ENCODE results near the gene VPS16. TPM values are rescaled to one million over a fixed set of nuclear protein-coding genes. Genes with fewer than 3 reads are reported as not detected.

The VPS16 gene
- total RNA-seq, 6 donors from 2014 or later = 22.6 to 53.4 (median 38.2) TPM

- DNase-seq (peak in 1 of 2 donors; percentile 36), ATAC-seq (ENCODE audit: low FRiP score in 2 of 2) (peak; percentile 16 to 52)
- Histone ChIP-seq H3K9me3 (no peaks in the 10 kb centered on the region), H3K27me3 (peaks cover 2 to 21% (median 13%) of the 10 kb centered on the region in 4 donors), H3K4me1 (peaks cover 0 to 17% (median 0%) of the 10 kb centered on the region in 4 donors), H3K36me3 (no peaks in the 10 kb centered on the region), H3K27ac (no peak overlapping the region), H3K4me3 (no peak overlapping the region)
- 37 to 47% methylated on average over 32 of the region's 32 CpGs for WGBS, 2 donors
- TF ChIP-seq POLR2A (IDR thresholded peaks at IDR 0.05) (no peak), POLR2AphosphoS5 (IDR thresholded peaks at IDR 0.05) (no peak), EP300 (IDR thresholded peaks at IDR 0.05) (no peak), CTCF (IDR thresholded peaks at IDR 0.05) (no peak)
Observed at GRCh38 chr20:2820084-2820895, 20.3 kb upstream of the VPS16 start.

- TF ChIP-seq POLR2AphosphoS5 (IDR thresholded peaks at IDR 0.05) = no peak
- no peak for TF ChIP-seq POLR2A (IDR thresholded peaks at IDR 0.05)
- TF ChIP-seq CTCF (IDR thresholded peaks at IDR 0.05) = no peak
- no peak for TF ChIP-seq EP300 (IDR thresholded peaks at IDR 0.05)
- WGBS, 2 donors = 12 to 14% methylated on average over 21 to 29 of the region's 68 CpGs
- peak in 1 of 2 donors; percentile 63 for ATAC-seq (ENCODE audit: low FRiP score in 2 of 2)
Observed at GRCh38 chr20:2820896-2821869, 19.4 kb upstream of the VPS16 start.

GRCh38 chr20:2822073-2822472, 18.5 kb upstream of the VPS16 start:
- Histone ChIP-seq H3K9me3 (no peaks in the 10 kb centered on the region), H3K4me1 (peaks cover 0 to 17% (median 0%) of the 10 kb centered on the region in 4 donors), H3K27me3 (peaks cover 2 to 21% (median 13%) of the 10 kb centered on the region in 4 donors), H3K4me3 (no peak overlapping the region), H3K27ac (no peak overlapping the region), H3K36me3 (no peaks in the 10 kb centered on the region)
- WGBS, 2 donors = 17 to 23% methylated on average over 2 to 5 of the region's 5 CpGs
- DNase-seq (no peak), ATAC-seq (ENCODE audit: low FRiP score in 2 of 2) (no peak)
- TF ChIP-seq POLR2A (IDR thresholded peaks at IDR 0.05) (no peak), CTCF (IDR thresholded peaks at IDR 0.05) (no peak), POLR2AphosphoS5 (IDR thresholded peaks at IDR 0.05) (no peak), EP300 (IDR thresholded peaks at IDR 0.05) (no peak)

More at GRCh38 chr20:2820896-2821869, 19.4 kb upstream of the VPS16 start:
- Histone ChIP-seq H3K4me3 (no peak overlapping the region), H3K9me3 (no peaks in the 10 kb centered on the region), H3K36me3 (no peaks in the 10 kb centered on the region), H3K4me1 (peaks cover 0 to 17% (median 0%) of the 10 kb centered on the region in 4 donors), H3K27me3 (peaks cover 2 to 21% (median 13%) of the 10 kb centered on the region in 4 donors), H3K27ac (no peak overlapping the region)
- DNase-seq = peak in 1 of 2 donors; percentile 82

DNA sequence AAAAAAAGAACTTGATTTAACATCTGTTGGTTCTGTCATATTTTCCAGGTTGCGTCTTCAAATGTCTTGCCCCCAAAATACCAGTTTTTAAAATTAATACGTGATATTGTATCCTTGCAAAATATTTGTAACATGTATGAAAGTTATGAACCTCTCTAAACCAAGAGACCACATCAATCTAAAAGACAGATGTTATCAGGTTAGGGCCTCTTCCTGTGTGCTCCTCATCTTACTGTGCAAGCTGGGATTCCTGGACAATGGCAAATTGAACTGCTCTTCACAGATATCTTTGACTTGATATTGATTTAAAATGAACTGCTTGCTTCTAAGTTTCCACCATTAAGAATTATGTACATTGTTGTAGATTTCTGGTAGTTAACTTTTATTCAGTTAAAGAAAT, 14.8 kb upstream of the VPS16 start:
- TF ChIP-seq POLR2A (IDR thresholded peaks at IDR 0.05) = no peak
- no peak overlapping the region for H3K4me3 ChIP-seq
- DNase-seq (no peak), ATAC-seq (ENCODE audit: low FRiP score in 2 of 2) (no peak)
- peaks cover 2 to 15% (median 8%) of the 10 kb centered on the region in 4 donors for H3K27me3 ChIP-seq
- H3K36me3 ChIP-seq = no peaks in the 10 kb centered on the region
- H3K4me1 ChIP-seq = peaks cover 0 to 11% (median 0%) of the 10 kb centered on the region in 4 donors
- WGBS, 2 donors = 80 to 88% methylated on average over 2 of the region's 2 CpGs
- no peak overlapping the region for H3K27ac ChIP-seq
- H3K9me3 ChIP-seq = no peaks in the 10 kb centered on the region

DNA sequence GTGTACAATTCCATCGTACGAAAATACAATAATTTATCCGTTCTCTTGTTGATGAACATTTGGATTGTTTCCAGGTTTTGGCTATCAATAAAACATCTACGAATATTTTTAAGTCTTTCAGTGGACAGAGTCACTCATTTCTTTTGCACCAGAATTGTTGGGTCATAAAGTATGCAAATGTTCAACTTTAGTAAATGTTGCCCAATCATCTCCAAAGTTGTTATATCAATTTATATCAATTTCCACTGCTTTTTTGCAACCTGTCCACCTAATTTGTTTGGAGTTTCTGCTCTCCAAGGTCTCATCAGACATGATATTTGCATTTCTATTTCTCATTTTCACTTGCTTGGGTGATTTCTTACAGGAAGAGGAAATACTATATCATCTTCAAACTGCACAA, 13.9 kb upstream of the VPS16 start:
- peaks cover 0 to 2% (median 0%) of the 10 kb centered on the region in 4 donors for H3K4me1 ChIP-seq
- TF ChIP-seq CTCF (IDR thresholded peaks at IDR 0.05) = no peak
- no peak for TF ChIP-seq EP300 (IDR thresholded peaks at IDR 0.05)
- no peak for TF ChIP-seq POLR2A (IDR thresholded peaks at IDR 0.05)
- no peak for TF ChIP-seq POLR2AphosphoS5 (IDR thresholded peaks at IDR 0.05)
- H3K9me3 ChIP-seq = no peaks in the 10 kb centered on the region
- 86 to 89% methylated on average over 4 of the region's 4 CpGs for WGBS, 2 donors
- DNase-seq (no peak), ATAC-seq (ENCODE audit: low FRiP score in 2 of 2) (no peak)
- H3K4me3 ChIP-seq = no peak overlapping the region
- no peaks in the 10 kb centered on the region for H3K36me3 ChIP-seq
- H3K27ac ChIP-seq = no peak overlapping the region
- H3K27me3 ChIP-seq = peaks cover 0 to 6% (median 0%) of the 10 kb centered on the region in 4 donors
